HAP-1 (cell line): Measurements from ENCODE around the gene KRTAP10-5.

Experiments
- DNase-seq, 2 experiments: peaks; one replicate each; pipeline ENCODE4 v3.0.0-alpha.2; 2016 to 2020; ENCODE audit warnings: low spot score in 2 of 2
- H3K27me3 ChIP-seq: fragments of 250-450 bp; sonication (Bioruptor Pico); 2 replicates; pipeline ENCODE4 v1.5.1; 2020; ENCODE audit warnings: low read depth, mild to moderate bottlenecking, moderate library complexity
- H3K36me3 ChIP-seq: fragments of 250-450 bp; sonication (Bioruptor Pico); replicated peaks from 2 replicates; pipeline ENCODE4 v1.5.1; 2020; ENCODE audit warnings: mild to moderate bottlenecking
- H3K4me1 ChIP-seq: fragments of 250-450 bp; sonication (Bioruptor Pico); 2 replicates; pipeline ENCODE4 v1.5.1; 2020; ENCODE audit warnings: mild to moderate bottlenecking
- H3K4me3 ChIP-seq: fragments of 250-450 bp; sonication (Bioruptor Pico); 2 replicates; pipeline ENCODE4 v1.5.1; 2020; ENCODE audit warnings: mild to moderate bottlenecking, moderate library complexity
- H3K9me3 ChIP-seq: fragments of 250-450 bp; sonication (Bioruptor Pico); 2 replicates; pipeline ENCODE4 v1.5.1; 2020; ENCODE audit warnings: mild to moderate bottlenecking, moderate library complexity
- in situ Hi-C: fragments of 300-500 bp; cut with MboI; formaldehyde crosslinking; loops from 3 replicates; pipeline ENCODE4 v1.14.3; 2020; ENCODE audit warnings: low sequenced_read_pairs, inconsistent platforms, mixed read lengths

The KRTAP10-5 gene

DNA sequence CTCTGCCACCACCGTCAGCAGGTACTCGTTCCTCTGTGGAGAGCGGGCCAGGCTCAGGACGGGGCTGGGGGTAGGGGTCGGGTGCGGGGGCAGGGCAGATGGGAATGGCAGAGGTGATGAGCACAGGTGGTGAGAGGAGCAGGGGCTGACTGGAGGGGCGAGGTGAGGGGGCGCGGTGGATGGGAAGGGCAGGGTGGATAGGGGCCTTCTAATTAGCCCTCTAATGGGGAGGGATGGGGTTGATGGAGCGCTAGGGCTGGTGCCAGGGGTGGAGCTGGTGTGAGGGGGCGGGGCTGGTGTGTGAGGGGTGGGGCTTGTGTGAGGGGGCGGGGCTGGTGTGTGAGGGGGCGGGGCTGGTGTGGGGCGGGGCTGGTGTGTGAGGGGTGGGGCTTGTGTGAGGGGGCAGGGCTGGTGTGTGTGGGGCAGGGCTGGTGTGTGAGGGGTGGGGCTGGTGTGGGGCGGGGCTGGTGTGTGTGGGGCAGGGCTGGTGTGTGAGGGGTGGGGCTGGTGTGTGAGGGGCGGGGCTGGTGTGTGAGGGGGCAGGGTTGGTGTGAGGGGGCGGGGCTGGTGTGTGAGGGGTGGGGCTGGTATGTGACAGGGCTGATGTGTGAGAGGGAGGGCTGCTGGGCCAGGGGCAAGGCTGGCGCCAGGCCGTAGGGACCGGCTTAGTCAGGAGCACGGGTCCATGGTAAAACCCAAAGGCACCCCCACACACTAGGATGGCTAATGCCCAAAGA is 46.3 kb downstream of the KRTAP10-5 start:
- Histone ChIP-seq H3K27me3 (no peaks in the 10 kb centered on the region), H3K36me3 (no peaks in the 10 kb centered on the region), H3K4me3 (no peak overlapping the region), H3K4me1 (no peaks in the 10 kb centered on the region), H3K9me3 (no peaks in the 10 kb centered on the region)
- in situ Hi-C loops = no loop called here
- DNase-seq = no peak

DNA sequence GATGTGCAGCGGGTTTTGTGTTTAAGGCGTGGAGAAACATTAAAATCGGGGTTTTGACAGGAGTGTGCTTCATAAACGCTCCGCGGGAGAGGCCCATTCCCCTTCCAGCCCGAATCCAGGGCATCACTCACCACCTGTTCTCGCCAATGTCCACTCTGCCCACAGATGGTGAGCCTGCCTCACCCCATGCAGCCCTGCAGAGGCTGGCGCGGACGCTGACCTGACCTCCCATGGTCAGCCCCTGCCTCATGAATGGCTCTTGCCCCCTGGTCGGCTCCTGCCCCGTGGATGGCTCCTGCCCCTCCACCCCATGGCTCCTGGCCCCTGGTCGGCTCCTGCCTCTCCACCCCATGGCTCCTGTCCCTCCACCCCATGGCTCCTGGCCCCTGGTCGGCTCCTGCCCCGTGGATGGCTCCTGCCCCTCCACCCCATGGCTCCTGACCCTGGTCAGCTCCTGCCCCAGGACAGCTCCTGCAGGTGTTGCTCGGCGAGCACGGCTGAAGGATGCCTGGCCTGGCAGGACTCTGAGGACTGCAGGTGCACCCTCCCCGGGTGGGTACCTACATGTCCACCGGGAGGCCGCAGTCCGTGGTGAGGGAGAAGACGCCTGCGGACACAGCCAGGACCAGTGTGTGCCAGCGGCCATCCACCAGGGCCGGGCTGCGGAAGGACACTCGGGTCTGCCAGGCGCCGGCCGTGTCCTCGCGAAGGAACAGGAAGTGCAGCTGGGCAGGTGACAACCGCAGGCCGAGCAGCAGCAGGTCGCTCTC is 47.1 kb downstream of the KRTAP10-5 start:
- Histone ChIP-seq H3K9me3 (no peaks in the 10 kb centered on the region), H3K4me1 (no peaks in the 10 kb centered on the region), H3K27me3 (no peaks in the 10 kb centered on the region), H3K4me3 (no peak overlapping the region), H3K36me3 (no peaks in the 10 kb centered on the region)
- in situ Hi-C loops = no loop called here
- no peak for DNase-seq

DNA sequence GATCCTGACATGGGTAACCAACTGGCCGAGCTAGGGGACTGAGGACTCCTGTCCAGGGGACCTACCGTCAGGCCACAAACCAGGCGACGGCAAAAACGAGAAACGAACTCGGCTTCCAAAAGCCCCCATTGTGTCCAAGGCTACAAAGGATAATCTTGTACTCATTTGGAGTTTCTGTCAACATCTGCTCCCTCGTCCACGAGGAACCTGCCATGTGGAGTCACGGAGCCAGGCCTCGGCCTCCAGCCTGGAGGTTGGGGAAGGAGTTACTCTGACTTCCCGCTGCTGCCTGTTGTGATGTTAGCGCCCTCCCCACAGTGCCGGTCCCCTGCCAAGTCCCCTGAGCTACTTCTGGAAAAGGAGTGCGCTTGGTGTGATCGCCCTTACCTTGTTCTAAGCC is 47.7 kb downstream of the KRTAP10-5 start:
- Histone ChIP-seq H3K9me3 (no peaks in the 10 kb centered on the region), H3K36me3 (no peaks in the 10 kb centered on the region), H3K27me3 (no peaks in the 10 kb centered on the region), H3K4me3 (no peak overlapping the region), H3K4me1 (no peaks in the 10 kb centered on the region)
- in situ Hi-C loops = no loop called here
- DNase-seq = no peak

DNA sequence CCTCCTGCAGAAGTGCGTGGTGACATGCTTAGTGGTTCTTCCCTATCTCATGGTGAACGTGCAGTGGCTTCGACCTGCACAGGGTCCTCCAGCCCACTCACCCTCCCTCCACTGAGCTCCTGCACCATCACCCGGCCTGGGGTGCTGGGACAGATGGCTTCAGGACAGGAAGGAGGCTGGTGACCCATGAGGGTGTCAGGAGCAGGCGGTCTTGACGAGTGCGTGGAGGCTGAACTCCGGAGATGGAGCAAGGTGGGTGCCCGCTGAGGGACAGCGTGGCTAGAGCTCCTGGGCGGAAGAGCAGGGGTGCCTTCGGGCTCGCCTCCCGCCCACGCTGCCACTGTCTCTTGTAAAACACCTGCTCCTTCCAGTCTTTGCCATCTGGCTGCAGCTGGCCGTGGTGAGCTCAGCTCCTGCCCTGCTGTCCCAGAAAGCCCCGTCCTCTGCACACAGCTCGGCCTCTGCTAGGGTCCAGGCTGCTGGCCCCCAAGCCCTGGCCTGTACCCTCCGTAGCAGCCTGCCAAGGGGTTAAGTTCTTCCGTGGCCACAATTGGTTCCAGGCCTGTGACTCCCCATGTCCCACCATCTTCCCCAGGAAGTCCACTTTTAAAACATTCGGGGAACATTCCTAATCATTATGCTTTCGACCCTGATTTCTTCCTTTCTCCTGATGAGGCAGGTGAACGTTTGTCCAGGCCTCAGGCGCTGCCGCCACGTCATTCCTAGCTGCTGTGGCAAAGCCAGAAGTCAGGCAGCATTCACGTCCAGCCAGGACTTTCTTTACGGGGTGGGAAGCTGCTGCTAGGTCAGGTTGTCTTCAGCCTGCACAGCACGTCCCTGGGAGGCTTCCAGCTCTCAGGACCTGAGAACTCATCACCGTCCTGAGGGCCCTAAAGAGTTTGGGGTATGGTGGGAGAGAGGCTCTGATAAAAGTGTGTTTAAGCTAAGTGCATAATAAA is 48.5 kb downstream of the KRTAP10-5 start:
- Histone ChIP-seq H3K9me3 (no peaks in the 10 kb centered on the region), H3K4me1 (no peaks in the 10 kb centered on the region), H3K4me3 (no peak overlapping the region), H3K36me3 (no peaks in the 10 kb centered on the region), H3K27me3 (no peaks in the 10 kb centered on the region)
- in situ Hi-C loops = no loop called here
- DNase-seq = no peak

DNA sequence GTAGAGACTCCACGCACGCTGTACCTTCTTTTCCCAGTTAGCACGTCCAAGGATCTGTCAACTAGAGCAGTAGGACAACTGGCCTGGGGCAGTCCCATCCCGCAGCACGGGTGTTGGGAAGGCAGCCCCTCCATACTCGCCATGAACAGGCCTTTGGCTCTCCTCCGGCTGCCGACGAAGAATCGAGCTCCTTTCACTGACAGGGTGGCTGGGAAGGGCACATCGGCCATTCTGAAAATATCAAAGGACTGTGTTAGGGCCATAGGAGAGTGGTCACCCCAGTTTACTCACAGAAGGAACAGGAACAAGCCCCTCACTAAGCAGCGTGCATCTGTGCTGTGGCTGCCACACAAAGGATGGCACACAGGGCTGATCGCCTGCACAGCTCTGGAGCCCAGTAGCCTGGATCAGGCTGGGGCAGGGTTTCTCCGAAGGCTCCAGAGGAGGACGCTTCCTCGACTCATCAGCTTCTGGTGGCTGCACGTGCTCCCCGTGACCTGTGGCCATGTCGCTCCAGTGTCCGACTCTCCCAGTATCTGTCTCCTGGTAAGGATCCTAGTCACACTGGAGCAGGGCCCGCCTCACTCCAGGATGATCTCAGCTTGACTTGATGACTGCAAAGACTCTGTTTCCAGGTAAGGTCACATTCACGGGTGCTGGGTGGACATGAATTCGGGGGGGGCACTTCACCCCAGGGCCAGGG is 49.4 kb downstream of the KRTAP10-5 start:
- no peaks in the 10 kb centered on the region for H3K27me3 ChIP-seq
- H3K36me3 ChIP-seq = no peaks in the 10 kb centered on the region
- no peaks in the 10 kb centered on the region for H3K4me1 ChIP-seq
- no peak for DNase-seq
- H3K4me3 ChIP-seq = no peak overlapping the region
- in situ Hi-C loops = no loop called here
- H3K9me3 ChIP-seq = no peaks in the 10 kb centered on the region

DNA sequence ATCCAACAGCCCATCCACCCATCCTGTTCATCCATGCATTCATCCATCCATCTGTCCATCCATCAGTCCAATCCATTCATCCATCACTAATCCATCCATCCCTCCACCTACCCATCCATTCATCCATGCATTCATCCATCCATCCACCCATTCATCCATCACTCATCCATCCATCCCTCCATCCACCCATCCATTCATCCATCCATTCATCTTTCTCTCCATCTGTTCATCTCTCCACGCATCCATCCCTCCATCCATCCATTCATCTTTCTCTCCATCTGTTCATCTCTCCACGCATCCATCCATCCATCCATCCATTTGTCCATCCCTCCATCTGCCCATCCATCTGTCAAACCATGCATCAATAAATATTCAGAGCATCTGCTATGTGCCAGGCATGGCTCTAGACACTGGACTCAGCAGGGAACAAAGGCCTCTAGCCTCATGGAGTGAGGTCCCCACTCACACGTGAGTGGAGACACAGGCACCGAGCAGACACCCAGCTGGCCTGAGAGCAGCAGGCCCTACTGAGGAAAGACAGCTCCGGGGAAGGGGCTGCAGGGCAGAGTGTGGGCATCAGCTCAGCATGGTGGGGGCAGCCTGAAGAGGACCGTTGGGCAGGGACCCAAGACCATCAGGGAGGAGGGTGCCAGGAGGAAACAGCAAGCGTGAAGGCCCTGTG is 50.0 kb downstream of the KRTAP10-5 start:
- in situ Hi-C loops = no loop called here
- Histone ChIP-seq H3K36me3 (no peaks in the 10 kb centered on the region), H3K9me3 (no peaks in the 10 kb centered on the region), H3K4me3 (no peak overlapping the region), H3K27me3 (no peaks in the 10 kb centered on the region), H3K4me1 (no peaks in the 10 kb centered on the region)
- DNase-seq = no peak

DNA sequence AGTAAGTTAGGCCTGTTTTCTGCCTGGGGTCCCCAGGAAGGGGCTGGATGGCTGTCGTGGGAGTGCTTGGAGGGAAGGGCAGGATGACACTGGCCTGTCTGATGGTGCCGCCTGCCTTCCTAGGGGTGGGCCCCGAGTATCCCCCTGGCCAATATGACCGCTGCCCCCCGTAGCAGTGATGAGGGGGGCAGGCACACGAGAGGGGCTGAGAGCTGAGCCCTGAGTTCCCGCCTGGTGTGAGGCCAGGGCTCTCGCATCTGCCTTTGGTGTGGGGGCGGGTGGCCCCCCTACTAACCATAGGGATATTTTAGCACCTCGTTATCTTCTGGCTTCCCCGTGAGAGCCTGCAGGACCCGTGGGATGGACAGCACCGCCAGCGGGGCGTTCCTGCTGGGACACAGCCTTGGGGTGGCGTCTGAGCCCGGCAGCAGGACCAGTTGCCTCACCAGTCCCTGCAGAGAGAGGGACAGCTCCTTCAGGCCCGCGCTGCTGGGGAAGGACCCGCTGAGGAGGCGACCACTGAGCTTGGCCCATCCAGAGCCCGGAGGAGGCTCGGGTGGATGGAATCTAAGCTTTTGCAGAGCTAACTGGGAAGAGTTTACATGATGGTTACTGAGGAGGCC is 50.8 kb downstream of the KRTAP10-5 start:
- H3K36me3 ChIP-seq = no peaks in the 10 kb centered on the region
- H3K9me3 ChIP-seq = no peaks in the 10 kb centered on the region
- in situ Hi-C loops = no loop called here
- no peak overlapping the region for H3K4me3 ChIP-seq
- no peaks in the 10 kb centered on the region for H3K4me1 ChIP-seq
- no peaks in the 10 kb centered on the region for H3K27me3 ChIP-seq
- no peak for DNase-seq
